NCI-H82 treated with DMSO at 0.1 percent for 48 hours (cell line): Measurements from ENCODE around the gene PHTF2.
"Not testable (repeated sequence)": the region's sequence is repeated elsewhere in the genome, so short reads cannot be mapped to it uniquely, and the experiment has no call there.

Experiments used
- DNase-seq: peaks from one replicate; lab custom pipeline; 2025; ENCODE audit not compliant: unreplicated experiment; lab: John Stamatoyannopoulos, UW

PHTF2 gene

DNA sequence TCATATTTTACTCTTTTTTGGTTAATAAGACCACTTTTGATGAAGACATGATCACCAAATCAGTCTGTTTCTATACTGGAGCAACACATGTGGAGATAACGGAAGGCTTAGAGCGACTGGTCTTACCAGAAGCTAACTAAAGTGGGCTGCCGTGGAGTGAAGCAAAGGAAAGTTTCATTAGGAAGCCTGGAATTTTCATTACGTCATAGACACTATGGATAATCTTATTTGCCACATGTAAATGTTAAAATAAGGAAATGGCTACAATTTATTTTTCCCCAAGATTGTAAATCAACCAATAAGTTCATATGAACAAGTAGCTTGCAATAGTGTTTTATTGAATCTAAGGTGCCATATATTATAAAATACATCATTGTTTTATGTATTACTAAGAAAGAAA lies 185.4 kb downstream of the PHTF2 start:
- no peak for DNase-seq

GRCh38 chr7:77985232-77985973 lies 186.8 kb downstream of the PHTF2 start:
- no peak for DNase-seq

GRCh38 chr7:77985974-77986339 lies 187.4 kb downstream of the PHTF2 start:
- no peak for DNase-seq

DNA sequence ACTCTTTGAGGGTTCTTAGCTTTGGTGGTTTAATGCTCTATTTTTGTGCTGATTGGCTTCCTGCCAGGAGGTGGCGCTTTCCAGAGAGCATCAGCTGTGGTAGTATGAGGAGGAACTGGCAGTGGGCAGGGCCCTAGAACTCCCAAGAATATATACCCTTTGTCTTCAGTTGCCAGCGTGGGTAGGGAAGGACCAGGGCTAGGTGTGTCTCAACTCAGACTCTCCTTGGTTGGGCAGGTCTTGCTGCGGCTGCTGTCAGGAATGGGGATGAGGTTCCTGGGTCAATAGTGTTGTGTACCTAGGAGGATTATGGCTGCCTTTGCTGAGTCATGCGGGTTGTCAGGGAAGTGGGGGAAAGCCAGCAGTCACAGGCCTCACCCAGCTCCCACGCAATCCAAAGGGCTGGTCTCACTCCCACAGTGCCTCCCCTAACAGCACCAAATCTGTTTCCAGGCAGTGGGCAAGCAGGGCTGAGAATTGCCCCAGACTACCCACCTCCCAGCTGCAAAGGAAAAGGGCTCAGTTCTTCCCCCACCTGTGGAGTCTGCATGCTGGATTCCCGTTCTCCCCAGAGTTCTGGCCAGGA lies 191.5 kb downstream of the PHTF2 start:
- DNase-seq = no peak

DNA sequence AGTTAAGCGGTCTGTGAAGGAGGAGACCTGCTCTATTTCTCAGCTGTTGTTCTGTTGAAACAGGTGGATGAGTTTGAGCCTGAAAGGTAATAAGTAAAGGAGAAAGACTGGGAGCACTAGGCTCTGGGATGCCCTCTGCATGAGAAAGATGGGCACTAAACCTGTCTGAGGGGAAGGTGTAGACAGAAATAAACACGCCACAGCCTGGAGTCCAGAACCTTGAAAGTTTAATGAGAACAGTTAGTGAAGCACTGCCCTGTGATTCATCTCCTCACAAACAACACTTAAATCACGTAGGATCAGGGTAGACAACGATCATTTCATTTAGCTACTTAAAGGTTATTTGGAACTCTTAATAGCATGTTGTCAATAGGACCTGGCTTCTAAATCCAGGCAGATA lies 193.1 kb downstream of the PHTF2 start:
- no peak for DNase-seq

DNA sequence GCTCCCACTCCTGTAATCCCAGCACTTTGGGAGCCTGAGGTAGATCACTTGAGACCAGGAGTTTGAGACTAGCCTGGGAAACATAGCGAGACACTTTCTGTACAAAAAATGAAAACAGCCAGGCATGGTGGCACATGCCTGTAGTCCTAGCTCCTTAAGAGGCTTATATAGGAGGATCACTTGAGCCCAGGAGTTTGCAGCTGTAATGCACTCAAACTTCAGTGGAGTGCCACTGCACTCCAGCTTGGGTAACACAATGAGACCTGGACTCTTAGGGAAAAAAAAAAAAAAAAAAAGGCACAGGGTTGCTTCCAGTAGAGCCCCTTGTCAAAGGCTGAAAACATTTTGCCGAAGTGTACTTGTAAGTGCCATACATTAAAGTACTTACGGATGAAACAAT lies 195.3 kb downstream of the PHTF2 start:
- no peak for DNase-seq

DNA sequence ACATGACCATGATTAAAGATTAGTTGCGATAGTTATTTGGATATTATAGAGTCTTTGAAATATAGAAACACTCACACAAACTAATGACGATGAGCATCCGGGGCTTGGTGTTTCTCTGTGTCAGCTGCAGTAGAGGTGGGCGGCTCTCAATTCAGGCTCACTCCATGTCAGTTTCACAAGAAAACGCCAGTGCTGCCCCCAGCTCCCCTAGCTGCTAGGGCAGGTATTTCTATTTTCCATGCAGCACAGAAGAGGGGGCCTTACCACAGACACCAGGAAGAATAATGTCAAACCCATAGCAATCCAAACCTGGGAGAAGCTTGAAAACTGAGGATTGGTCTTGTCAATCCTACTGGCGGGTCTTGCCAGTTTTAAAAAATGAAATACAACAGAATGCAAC lies 197.1 kb downstream of the PHTF2 start:
- no peak for DNase-seq

DNA sequence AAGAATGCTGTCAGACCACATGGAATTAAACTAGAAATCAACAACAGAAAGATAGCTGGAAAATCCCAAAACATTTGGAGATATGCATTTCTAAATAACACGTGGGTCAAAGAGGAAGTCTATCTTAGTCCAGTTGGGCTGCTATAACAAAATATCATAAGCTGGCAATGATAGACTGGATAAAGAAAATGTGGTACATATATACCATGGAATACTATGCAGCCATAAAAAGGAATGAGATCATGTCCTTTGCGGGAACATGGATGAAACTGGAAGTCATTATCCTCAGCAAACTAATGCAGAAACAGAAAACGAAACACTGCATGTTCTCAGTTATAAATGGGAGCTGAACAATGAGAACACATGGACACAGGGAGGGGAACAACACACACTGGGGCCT lies 200.6 kb downstream of the PHTF2 start:
- not testable (repeated sequence) for DNase-seq

DNA sequence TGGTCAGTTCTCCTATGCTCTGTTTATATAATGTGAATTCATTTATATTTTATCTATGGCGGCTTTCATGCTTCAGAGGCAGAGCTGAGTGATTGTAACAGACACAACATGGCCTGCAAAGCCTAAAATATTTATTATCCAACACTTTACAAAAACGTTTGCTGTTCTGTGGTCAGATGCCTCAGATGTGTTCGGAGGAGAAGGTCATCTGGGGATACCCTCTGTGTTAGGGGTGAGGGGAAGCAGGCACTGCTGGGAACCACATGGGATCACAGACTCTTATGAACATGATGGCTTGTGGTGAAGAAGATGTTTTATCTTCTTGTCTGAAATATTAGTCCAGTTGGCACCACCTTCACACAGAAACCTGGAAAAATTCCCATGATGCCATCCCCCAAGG lies 203.4 kb downstream of the PHTF2 start:
- no peak for DNase-seq

GRCh38 chr7:78002715-78003114 lies 204.1 kb downstream of the PHTF2 start:
- DNase-seq = no peak

DNA sequence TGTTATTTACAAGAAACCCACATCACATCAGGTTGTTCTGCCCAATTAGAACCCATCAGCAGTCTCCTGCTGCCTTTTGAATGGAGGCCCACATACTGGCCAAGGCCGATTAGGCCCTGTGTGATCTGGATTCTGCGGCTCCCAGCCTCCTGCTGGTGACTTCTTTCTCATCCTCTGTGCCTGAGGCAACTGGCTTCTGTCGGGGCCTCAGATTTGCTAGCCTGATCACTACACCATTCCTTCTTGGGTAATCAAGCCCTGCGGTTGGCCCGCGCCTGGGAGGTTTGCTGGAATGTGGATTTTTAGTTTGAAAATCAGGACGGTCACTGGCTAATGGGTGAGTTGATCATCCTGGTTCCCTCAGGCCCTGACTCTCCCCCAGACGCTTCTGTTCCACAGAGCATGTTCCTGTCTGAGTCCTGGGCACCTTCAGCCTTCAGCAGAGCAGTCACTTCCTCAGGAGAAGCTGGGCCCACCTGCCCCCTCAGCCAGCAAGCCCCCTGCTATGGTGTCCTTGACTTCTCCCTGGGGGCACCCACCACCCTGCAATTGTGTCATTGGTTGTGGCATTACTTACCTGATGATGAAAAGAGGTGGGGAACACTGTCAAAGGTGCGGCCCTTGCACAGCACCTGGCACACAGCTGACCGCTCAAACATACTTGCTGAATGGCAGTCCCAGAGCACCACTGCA lies 207.6 kb downstream of the PHTF2 start:
- no peak for DNase-seq
